ENCODE results near the gene GSTCD.
"Not testable (repeated sequence)": the region's sequence is repeated elsewhere in the genome, so short reads cannot be mapped to it uniquely, and the experiment has no call there.

GSTCD gene

GRCh38 chr4:105715692-105716278 is 7.2 kb downstream of the GSTCD start:
- DNase-seq, result peak; percentile 22

DNA sequence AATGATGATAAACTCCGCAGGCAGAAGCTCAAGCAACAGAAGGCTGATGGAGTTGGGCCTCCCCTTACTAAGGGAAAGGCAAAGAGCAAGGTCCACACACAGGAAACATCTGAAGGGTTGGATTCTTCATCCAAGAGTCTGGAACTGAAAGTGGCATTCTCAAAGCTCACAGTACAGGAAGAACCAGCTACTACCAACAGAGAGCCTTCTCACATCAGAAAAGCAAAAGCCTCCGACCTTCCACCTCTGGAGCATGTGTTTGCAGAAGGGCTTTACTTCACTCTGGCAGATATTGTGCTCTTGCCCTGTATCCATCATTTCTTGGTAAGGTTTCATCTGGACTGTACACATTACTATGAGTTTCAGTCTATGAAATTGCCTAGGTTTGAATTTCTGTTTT is 10.6 kb downstream of the GSTCD start:
- no peak for DNase-seq

DNA sequence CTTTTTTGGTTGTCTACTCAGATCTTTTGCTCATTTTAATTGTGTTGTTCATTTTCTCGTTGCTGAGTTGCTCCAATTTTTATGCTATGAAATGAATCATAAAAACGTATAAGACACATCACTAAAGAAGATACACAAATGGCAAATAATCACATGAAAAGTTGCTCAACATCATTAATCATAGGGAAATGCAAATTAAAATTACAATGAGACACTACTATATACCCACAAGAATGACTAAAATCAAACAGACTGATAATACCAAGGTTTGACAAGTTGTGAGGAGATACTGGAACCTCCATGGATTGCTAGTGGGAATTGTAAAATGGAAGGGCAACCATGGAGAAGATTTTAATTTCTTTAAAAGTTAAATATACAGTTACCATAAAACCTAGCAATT is 17.0 kb downstream of the GSTCD start:
- DNase-seq, result no peak

DNA sequence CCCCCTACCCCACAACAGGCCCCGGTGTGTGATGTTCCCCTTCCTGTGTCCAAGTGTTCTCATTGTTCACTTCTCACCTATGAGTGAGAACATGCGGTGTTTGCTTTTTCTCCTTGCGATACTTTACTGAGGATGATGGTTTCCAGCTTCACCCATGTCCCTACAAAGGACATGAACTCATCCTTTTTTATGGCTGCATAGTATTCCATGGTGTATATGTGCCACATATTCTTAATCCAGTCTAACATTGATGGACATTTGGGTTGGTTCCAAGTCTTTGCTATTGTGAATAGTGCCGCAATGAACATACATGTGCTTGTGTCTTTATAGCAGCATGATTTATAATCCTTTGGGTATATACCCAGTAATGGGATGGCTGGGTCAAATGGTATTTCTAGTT is 21.3 kb downstream of the GSTCD start:
- DNase-seq, result not testable (repeated sequence)

GRCh38 chr4:105735217-105735616 is 26.6 kb downstream of the GSTCD start:
- not testable (repeated sequence) for DNase-seq

GRCh38 chr4:105741548-105741947 is 33.0 kb downstream of the GSTCD start:
- peak; percentile 42 for DNase-seq

DNA sequence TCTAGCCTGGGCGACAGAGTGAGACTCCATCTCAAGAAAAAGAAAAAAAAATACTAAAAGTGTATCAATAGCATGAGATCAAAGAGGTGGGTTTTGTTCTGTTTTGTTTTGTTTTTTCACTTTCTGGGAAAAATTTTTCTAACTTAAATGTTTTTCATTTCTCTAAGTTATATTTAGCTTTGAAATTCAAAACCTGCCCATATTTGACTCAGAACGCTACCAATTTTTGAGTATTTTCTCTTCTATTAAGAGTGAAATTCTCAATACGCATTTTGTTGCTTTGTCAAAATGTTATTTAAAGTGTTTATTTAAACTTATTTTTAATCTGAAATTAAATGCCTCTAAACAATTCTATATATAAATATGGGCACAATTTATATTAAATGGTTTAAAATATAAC is 39.6 kb downstream of the GSTCD start:
- no peak for DNase-seq

DNA sequence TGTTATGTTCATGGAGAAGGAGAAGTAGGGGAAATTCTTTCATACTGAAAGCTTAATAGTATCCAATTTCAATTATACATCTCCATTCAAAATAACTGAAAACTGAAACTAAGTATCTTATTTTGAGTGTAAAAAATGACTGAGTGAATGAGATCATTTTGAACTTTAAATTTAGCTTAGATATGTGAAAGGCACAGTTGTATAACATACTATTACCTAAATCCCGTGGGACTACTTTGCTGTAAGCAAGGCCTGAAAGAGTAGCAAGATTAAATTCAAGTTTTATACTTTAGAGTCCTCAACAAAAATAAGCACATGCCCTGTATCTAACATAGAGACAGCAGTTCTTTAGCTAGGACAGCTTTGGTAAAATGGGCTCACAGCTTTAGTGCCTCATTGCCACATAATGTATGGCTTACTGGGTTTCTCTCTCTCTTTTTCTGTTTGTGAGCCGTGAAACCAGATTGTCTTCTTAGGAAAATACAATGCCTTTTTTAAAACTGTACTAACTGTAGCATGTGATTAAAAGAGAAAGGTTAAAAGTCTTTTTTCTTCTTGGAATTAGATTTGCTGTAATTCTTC is 43.2 kb downstream of the GSTCD start:
- DNase-seq, result no peak

DNA sequence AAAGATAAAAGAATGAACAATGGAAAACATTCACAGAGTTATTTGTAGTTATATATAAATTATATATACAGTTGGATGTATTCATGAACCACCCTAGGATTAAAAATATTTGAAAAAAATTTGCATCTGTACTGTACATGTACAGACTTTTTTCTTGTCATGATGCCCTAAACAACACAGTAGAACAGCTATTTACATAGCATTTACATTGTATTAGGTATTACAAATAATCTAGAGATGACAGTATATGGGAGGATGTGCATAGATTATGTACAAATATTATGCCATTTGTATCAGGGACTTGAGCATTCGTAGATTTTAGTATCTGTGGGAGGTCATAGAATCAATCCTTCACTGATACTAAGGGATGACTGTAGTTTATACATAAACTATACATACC is 44.8 kb downstream of the GSTCD start:
- no peak for DNase-seq

DNA sequence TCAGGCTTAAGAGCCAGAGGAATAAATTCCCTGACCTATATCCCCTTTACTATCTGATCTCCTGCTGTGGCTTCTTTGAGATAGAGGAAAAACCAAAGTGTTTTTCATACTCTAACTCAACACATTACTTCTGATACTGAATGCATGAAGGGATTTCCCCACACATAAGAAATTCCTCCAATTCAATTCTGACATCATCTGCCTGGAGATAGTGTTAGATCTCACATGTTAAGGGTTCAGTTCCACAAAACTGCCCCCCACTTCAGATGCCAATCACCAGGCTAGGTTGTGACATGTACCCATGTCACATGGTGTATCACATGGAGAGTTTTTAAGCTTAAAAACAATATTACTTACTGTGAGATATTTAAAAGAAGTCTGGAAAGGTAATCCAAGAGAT is 46.8 kb downstream of the GSTCD start:
- no peak for DNase-seq

DNA sequence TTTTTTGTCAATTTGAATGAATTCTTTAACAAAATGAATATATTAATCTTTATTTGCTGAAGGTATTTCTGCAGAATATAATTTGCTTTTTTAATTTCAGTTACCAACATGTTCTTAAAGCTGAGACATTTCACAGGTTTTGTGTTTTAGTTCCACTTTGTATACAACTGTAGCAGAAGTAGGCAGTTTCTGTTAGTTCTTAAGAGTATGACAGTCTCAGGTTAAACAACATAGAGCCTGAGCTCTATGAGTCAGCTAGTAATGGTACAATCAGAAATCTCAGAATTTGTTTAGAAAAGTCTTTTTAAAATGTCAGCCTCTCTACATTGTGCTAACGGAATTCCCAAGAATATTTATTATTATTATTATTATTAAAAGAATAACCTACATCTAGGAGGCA is 50.4 kb downstream of the GSTCD start:
- DNase-seq, result no peak

DNA sequence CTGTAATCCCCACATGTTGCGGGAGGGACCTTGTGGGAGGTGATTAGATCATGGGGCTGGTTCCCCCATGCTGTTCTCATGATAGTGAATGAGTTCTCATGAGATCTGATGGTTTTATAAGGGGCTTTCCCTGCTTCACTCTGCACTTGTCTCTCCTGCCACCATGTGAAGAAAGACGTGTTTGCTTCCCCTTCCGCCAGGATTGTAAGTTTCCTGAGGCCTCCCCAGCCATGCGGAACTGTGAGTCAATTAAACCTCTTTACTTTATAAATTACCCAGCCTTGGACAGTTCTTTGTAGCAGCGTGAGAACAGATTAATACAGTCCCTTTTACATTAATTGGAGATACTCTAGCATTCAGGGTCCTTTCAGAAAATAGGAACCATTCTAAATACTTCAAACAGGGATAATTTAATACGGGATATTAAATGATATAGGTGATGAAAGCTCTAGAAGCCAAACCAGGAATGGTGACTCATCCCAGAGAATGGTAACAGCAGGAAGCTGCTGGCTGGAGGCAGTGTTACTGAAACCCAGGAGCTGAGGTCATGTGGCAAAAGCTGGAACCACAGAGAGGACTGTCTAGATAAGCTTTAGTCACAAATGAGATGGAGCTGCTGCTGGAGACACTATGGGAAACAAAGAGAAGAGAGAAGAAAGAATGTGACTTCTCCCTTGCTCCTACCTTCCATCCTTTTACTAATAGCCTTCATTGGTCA is 57.3 kb downstream of the GSTCD start:
- peak; percentile 85 for DNase-seq

- DNase-seq, result no peak
These were observed 59.0 kb downstream of the GSTCD start for GRCh38 chr4:105767579-105767978.

- DNase-seq, result not testable (repeated sequence)
These were observed 61.9 kb downstream of the GSTCD start for GRCh38 chr4:105770524-105770923.

DNA sequence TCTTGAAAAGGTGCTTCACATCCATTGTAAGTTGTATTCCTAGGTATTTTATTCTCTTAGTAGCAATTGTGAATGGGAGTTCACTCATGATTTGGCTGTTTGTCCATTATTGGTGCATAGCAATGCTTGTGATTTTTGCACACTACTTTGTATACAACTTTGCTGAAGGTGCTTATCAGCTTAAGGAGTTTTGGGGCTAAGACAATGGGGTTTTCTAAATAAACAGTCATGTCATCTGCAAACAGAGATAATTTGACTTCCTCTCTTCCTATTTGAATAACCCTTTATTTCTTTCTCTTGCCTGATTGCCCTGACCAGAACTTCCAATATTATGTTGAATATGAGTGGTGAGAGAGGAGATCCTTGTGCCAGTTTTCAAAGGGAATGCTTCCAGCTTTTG is 63.5 kb downstream of the GSTCD start:
- not testable (repeated sequence) for DNase-seq

DNA sequence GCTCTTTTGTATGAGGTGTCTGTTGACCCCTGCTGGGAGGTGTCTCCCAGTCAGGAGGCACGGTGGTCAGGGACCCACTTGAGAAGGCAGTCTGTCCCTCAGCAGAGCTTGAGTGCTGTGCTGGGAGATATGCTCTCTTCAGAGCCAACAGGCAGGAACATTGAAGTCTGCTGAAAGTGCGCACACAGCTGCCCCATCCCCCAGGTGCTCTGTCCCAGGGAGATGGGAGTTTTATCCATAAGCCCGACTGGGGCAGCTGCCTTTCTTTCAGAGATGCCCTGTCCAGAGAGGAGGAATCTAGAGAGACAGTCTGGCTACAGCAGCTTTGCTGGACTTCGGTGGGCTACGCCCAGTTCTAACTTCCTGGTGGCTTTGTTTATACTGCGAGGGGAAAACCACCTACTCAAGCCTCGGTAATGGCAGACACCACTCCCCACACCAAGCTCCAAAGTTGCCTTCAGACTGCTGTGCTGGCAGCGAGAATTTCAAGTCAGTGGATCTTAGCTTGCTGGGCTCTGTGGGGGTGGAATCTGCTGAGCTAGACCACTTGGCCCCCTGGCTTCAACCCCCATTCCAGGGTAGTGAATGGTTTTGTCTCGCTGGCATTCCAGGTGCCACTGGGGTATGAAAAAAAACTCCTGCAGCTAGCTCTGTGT is 67.3 kb downstream of the GSTCD start:
- DNase-seq, result not testable (repeated sequence)

DNA sequence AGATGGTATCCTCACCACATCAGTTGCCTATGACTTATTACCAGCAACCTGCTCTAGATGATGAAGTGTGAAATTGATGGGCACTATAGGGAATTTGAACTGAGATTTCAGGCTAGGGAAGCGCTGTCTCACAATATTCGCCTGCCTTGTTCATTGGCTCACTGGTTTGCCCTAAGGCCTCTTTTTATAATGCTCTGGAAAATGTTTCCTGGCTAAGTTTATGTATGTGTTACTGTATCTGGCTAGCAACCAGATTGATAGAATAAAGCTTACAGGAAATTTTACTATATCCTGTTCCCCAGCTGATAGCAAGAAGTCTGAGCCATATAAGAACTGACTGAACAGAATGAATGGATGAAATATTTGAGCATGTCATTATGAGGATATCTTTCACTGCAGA is 71.6 kb downstream of the GSTCD start:
- DNase-seq, result no peak

- DNase-seq, result no peak
These were observed 76.2 kb downstream of the GSTCD start for GRCh38 chr4:105784761-105785160.

GRCh38 chr4:105785792-105786191 is 77.2 kb downstream of the GSTCD start:
- no peak for DNase-seq

- DNase-seq, result no peak
These were observed 78.2 kb downstream of the GSTCD start for GRCh38 chr4:105786748-105787147.

- no peak for DNase-seq
These were observed 88.6 kb downstream of the GSTCD start for GRCh38 chr4:105797225-105797624.

DNA sequence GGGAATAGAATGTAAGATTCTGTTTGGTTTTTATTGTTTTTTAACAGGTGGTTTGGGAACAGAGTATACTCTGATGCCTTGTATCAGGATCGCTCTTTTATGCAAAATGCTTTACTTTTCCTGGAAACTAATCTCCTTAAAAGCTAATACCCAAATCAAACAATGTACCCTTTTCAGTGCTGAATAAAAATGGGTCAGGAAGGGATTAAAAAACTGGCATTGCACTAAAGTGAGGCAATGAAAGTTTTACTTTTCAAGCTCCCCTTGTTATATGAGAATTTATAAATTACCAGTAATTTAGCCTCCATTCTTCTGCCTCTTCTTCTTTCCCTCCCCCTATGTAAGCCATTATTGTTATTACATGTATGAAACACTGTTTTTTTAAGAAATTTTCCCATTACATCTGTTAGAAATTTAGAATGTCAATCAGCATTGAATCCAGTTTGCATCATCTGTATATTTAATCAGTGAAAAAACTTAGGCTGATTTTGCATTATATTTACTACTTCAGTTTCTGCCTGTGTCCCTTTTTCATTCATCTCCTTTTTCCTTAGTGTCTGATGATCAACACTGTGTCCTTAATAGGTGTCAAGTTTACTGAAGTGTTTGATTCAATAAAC is 97.0 kb downstream of the GSTCD start:
- no peak for DNase-seq

- peak; percentile 25 for DNase-seq
These were observed 98.9 kb downstream of the GSTCD start for GRCh38 chr4:105807496-105807895.
